NCI-H2196 (cell line): Measurements from ENCODE around the gene CHML.

Experiments
- DNase-seq: peaks from one replicate; lab custom pipeline; 2025; ENCODE audit not compliant: unreplicated experiment; lab: John Stamatoyannopoulos, UW

The CHML gene

GRCh38 chr1:241622669-241623068 is 17.5 kb downstream of the CHML start:
- DNase-seq, result no peak

GRCh38 chr1:241617426-241617825 is 22.7 kb downstream of the CHML start:
- no peak for DNase-seq

- DNase-seq, result no peak
Measured at GRCh38 chr1:241615043-241615974, 24.9 kb downstream of the CHML start.

- DNase-seq, result no peak
Measured at GRCh38 chr1:241614572-241614971, 25.6 kb downstream of the CHML start.

- no peak for DNase-seq
Measured at GRCh38 chr1:241614144-241614543, 26.0 kb downstream of the CHML start.

- DNase-seq, result no peak
Measured at GRCh38 chr1:241612533-241613477, 27.4 kb downstream of the CHML start.

GRCh38 chr1:241611736-241612135 is 28.4 kb downstream of the CHML start:
- no peak for DNase-seq

GRCh38 chr1:241611063-241611462 is 29.1 kb downstream of the CHML start:
- DNase-seq, result peak; percentile 16

- peak; percentile 56 for DNase-seq
Measured at GRCh38 chr1:241610056-241610815, 29.9 kb downstream of the CHML start.

- no peak for DNase-seq
Measured at GRCh38 chr1:241608379-241609033, 31.7 kb downstream of the CHML start.

- no peak for DNase-seq
Measured at GRCh38 chr1:241607497-241607896, 32.7 kb downstream of the CHML start.

GRCh38 chr1:241606544-241606943 is 33.6 kb downstream of the CHML start:
- no peak for DNase-seq

- DNase-seq, result no peak
Measured at GRCh38 chr1:241605146-241605805, 34.9 kb downstream of the CHML start.

- DNase-seq, result no peak
Measured at GRCh38 chr1:241603731-241604245, 36.4 kb downstream of the CHML start.

GRCh38 chr1:241600496-241600901 is 39.7 kb downstream of the CHML start:
- DNase-seq, result no peak

- DNase-seq, result no peak
Measured at GRCh38 chr1:241598249-241598648, 41.9 kb downstream of the CHML start.

GRCh38 chr1:241596633-241597032 is 43.5 kb downstream of the CHML start:
- DNase-seq, result no peak

- DNase-seq, result no peak
Measured at GRCh38 chr1:241593186-241593585, 47.0 kb downstream of the CHML start.

- DNase-seq, result no peak
Measured at GRCh38 chr1:241592273-241592958, 47.8 kb downstream of the CHML start.
